K562 (cell line): ENCODE data around the gene LIN28A. TPM values are rescaled to one million over a fixed set of nuclear protein-coding genes. Genes with fewer than 3 reads are reported as not detected.

Source experiments
- ATF3 ChIP-seq, 2 experiments: fragments of 450-650 bp in 1 of 2; sonication (generic) in 1 of 2; formaldehyde crosslinking in 1 of 2; IDR thresholded peaks in 1 of 2; conservative IDR thresholded peaks in 1 of 2; 2 replicates each; pipeline versions ENCODE4 v1.6.1 to v1.8.1; 2016 to 2023; ENCODE audit warnings: mild to moderate bottlenecking in 2 of 2, moderate library complexity in 2 of 2, inconsistent platforms in 1 of 2, missing genetic modification reagents in 1 of 2
- BCL6 ChIP-seq: fragments of 250-450 bp; sonication (Bioruptor Pico); IDR thresholded peaks from 2 replicates; pipeline ENCODE4 v1.4.0; 2020
- BDP1 ChIP-seq: IDR thresholded peaks from 3 replicates; pipeline ENCODE4 v1.6.1; 2011; ENCODE audit not compliant: insufficient read length, insufficient read depth
- CBFB ChIP-seq: sonication (generic); formaldehyde crosslinking; IDR thresholded peaks from 2 replicates; pipeline ENCODE4 v1.4.0; 2020; ENCODE audit warnings: mild to moderate bottlenecking, missing genetic modification reagents
- CBX5 ChIP-seq: IDR thresholded peaks from 2 replicates; pipeline ENCODE4 v1.6.1; 2014; ENCODE audit warnings: low read depth, borderline replicate concordance
- DNMT1 ChIP-seq: fragments of 450-650 bp; IDR thresholded peaks from 2 replicates; pipeline ENCODE4 v1.6.1; 2016; ENCODE audit warnings: antibody characterized with exemption, mild to moderate bottlenecking
- ETV6 ChIP-seq, 3 experiments: fragments of 150-350 bp in 1 of 3; sonication (generic) in 1 of 3; formaldehyde crosslinking in 1 of 3; IDR thresholded peaks; 2 replicates each; pipeline versions ENCODE4 v1.6.1 to v1.8.0; 2014 to 2022; ENCODE audit warnings: borderline replicate concordance in 2 of 3, low read depth in 2 of 3, antibody characterized with exemption in 1 of 3, low read length in 1 of 3, mild to moderate bottlenecking in 1 of 3, missing genetic modification reagents in 1 of 3
- HDAC6 ChIP-seq: IDR thresholded peaks from 2 replicates; pipeline ENCODE4 v1.6.1; 2012; ENCODE audit warnings: low read depth, mild to moderate bottlenecking, control low read depth, inconsistent platforms, low read length, moderate library complexity
- LCOR ChIP-seq: sonication (generic); formaldehyde crosslinking; IDR thresholded peaks from 2 replicates; pipeline ENCODE4 v1.8.0; 2022; ENCODE audit warnings: mild to moderate bottlenecking, missing genetic modification reagents
- MAFK ChIP-seq: IDR thresholded peaks from 2 replicates; pipeline ENCODE4 v1.6.1; 2011; ENCODE audit warnings: low read length, improper control_type of control experiment
- MAX ChIP-seq: sonication (generic); formaldehyde crosslinking; IDR thresholded peaks from 2 replicates; pipeline ENCODE4 v1.9.0; 2022; ENCODE audit warnings: mild to moderate bottlenecking, missing genetic modification reagents
- MEIS2 ChIP-seq: fragments of 450-650 bp; IDR thresholded peaks from 2 replicates; pipeline ENCODE4 v1.6.1; 2014; ENCODE audit warnings: mild to moderate bottlenecking; ENCODE audit not compliant: partially characterized antibody
- PRDM10 ChIP-seq: fragments of 450-650 bp; IDR thresholded peaks from 2 replicates; pipeline ENCODE4 v1.6.1; 2018; ENCODE audit not compliant: partially characterized antibody
- PRPF4 ChIP-seq: fragments of 200-400 bp; formaldehyde crosslinking; IDR thresholded peaks from one replicate; pipeline ENCODE4 v1.6.1; 2017; ENCODE audit warnings: low read length, low read depth, mild to moderate bottlenecking; ENCODE audit not compliant: insufficient read depth, poor library complexity, severe bottlenecking
- RBBP5 ChIP-seq: fragments of 200-600 bp; sonication (generic); IDR thresholded peaks from 2 replicates; pipeline ENCODE4 v1.6.1; 2012; ENCODE audit warnings: borderline replicate concordance, mild to moderate bottlenecking, low read length, control low read depth, inconsistent platforms; ENCODE audit not compliant: insufficient read depth, poor library complexity, severe bottlenecking
- ZBTB49 ChIP-seq: sonication (generic); formaldehyde crosslinking; IDR thresholded peaks from 2 replicates; pipeline ENCODE4 v1.8.0; 2022; ENCODE audit warnings: missing genetic modification reagents, mild to moderate bottlenecking, borderline replicate concordance
- ZNF253 ChIP-seq: fragments of 250-450 bp; sonication (Bioruptor Pico); conservative IDR thresholded peaks from 2 replicates; pipeline ENCODE4 v1.6.1; 2021; ENCODE audit warnings: mild to moderate bottlenecking
- ZNF696 ChIP-seq: fragments of 250-450 bp; sonication (Bioruptor Pico); conservative IDR thresholded peaks from 2 replicates; pipeline ENCODE4 v1.4.0; 2020; ENCODE audit warnings: mild to moderate bottlenecking, moderate library complexity
- ZNF699 ChIP-seq: fragments of 250-450 bp; sonication (Bioruptor Pico); IDR thresholded peaks from 2 replicates; pipeline ENCODE4 v1.8.0; 2021; ENCODE audit warnings: mild to moderate bottlenecking, moderate library complexity; ENCODE audit not compliant: insufficient replicate concordance
- polyA plus RNA-seq, 8 experiments: library from polyadenylated mRNA; depleted of rRNA in 4 of 8; stranded (reverse) in 5 of 8; unstranded in 3 of 8; fragments of >200 nt; fragmentation: Nextera tagmentation in 2 of 8; fragmentation: Illumina TruSeq in 1 of 8; extraction: Ambion mirVana in 2 of 8; extraction: Trizol in 1 of 8; gene quantifications; 2 replicates each; pipeline versions ENCODE4 v1.2.1 to v1.2.3, GENCODE V29; 2011 to 2014; ENCODE audit warnings: inconsistent platforms in 1 of 8, missing spikeins in 1 of 8
- total RNA-seq, 7 experiments: library from RNA; depleted of rRNA in 6 of 7; stranded (reverse); fragments of >200 nt in 6 of 7; fragmentation: Illumina TruSeq in 2 of 7; extraction: Trizol in 2 of 7; gene quantifications; 2 replicates each; pipeline versions ENCODE4 v1.2.1 to v1.2.3, GENCODE V29; 2011 to 2021; ENCODE audit warnings: low replicate concordance in 1 of 7

LIN28A gene
- total and polyA plus RNA-seq, 9 of the 15 experiments (the other 6 are each of a cell fraction or from before 2014, with no cell fraction given) = 0.80 to 5.4 (median 3.9) TPM

GRCh38 chr1:26378088-26378878, 32.3 kb upstream of the LIN28A start (continued):
- peak in 1 of 2 experiments; percentile 53; a peak in 2 of 4 replicates for TF ChIP-seq ETV6 (IDR thresholded peaks at IDR 0.05; ENCODE audit: borderline replicate concordance in 1 of 2, low read depth in 2 of 2, low read length in 1 of 2)
- no peak for TF ChIP-seq ETV6 (CRISPR knock-in tag; IDR thresholded peaks at IDR 0.05; ENCODE audit: borderline replicate concordance)
- TF ChIP-seq BCL6 = no peak
- TF ChIP-seq CBFB (CRISPR knock-in tag) = peak; percentile 88
- no peak for TF ChIP-seq ZNF253 (CRISPR knock-in tag)
- TF ChIP-seq ZNF699 (CRISPR knock-in tag) = no peak
- no peak for TF ChIP-seq ZNF696
- TF ChIP-seq PRDM10 = peak; percentile 68
- peak; percentile 75; the same call in 1 of the 2 replicates for TF ChIP-seq CBX5
- TF ChIP-seq BDP1 = no peak
- TF ChIP-seq LCOR (CRISPR knock-in tag) = peak; percentile 91
- peak; percentile 99 for TF ChIP-seq MAX (CRISPR knock-in tag)
- peak; percentile 96 for TF ChIP-seq RBBP5
- TF ChIP-seq PRPF4 = no peak
- TF ChIP-seq HDAC6 = no peak
- peak; percentile 100 for TF ChIP-seq MEIS2
- no peak for TF ChIP-seq DNMT1
- peak; percentile 29; the same call in 1 of the 2 replicates for TF ChIP-seq MAFK
- TF ChIP-seq ZBTB49 (CRISPR knock-in tag) = no peak
- TF ChIP-seq ATF3 (IDR thresholded peaks at IDR 0.05) = peak; percentile 96
- peak; percentile 90 for TF ChIP-seq ATF3 (CRISPR knock-in tag; conservative IDR thresholded peaks at IDR 0.05)
